Measurements from ENCODE around the gene UQCC3. TPM values are rescaled to one million over a fixed set of nuclear protein-coding genes. Genes with fewer than 3 reads are reported as not detected.

UQCC3 gene
- polyA plus RNA-seq, 1 of the 3 experiments (the other 2 are of a cell fraction) = 24.8 TPM

GRCh38 chr11:62716816-62717215, 45.3 kb downstream of the UQCC3 start (continued):
- TF ChIP-seq CTCF (IDR thresholded peaks at IDR 0.05) (no peak), GABPA (IDR thresholded peaks at IDR 0.05; ENCODE audit: low read depth) (no peak)

- no peaks in the 10 kb centered on the region for H3K9me2 ChIP-seq
- H3K79me2 ChIP-seq (ENCODE audit: insufficient read depth) = peaks cover 94% of the 10 kb centered on the region
- peaks cover 77 to 94% of the 10 kb centered on the region in 2 experiments for H3K36me3 ChIP-seq (replicated peaks in 1 of 2; ENCODE audit: control insufficient read depth in 1 of 2, insufficient read depth in 2 of 2, low read length in 1 of 2)
- no peak overlapping the region for H3K4me2 ChIP-seq
- POLR2A ChIA-PET = no interaction called here
- H3K27me3 ChIP-seq (ENCODE audit: insufficient read depth) = no peaks in the 10 kb centered on the region
- WGBS (ENCODE audit: low lambda C conversion rate) = 100% methylated on average over 2 of the region's 2 CpGs
- H3K4me1 ChIP-seq (ENCODE audit: control insufficient read depth in 1 of 2, insufficient read depth in 2 of 2, low read depth in 1 of 2, low read length in 1 of 2) = peaks cover 5 to 11% of the 10 kb centered on the region in 2 experiments; a peak in 3 of 4 replicates
- peaks cover 13% of the 10 kb centered on the region for H4K20me1 ChIP-seq (ENCODE audit: insufficient read depth)
- H3K9ac ChIP-seq = no peak overlapping the region
- CTCF ChIA-PET = no interaction called here
- no peak for TF ChIP-seq TCF12 (IDR thresholded peaks at IDR 0.05)
- no peak for TF ChIP-seq FOSL2 (IDR thresholded peaks at IDR 0.05; ENCODE audit: borderline replicate concordance, low read depth)
- no peak for TF ChIP-seq ZBTB33 (IDR thresholded peaks at IDR 0.05; ENCODE audit: borderline replicate concordance, low read depth)
- TF ChIP-seq MEF2A (IDR thresholded peaks at IDR 0.05; ENCODE audit: borderline replicate concordance, low read depth) = no peak
- no peak for TF ChIP-seq POLR2AphosphoS5 (IDR thresholded peaks at IDR 0.05; ENCODE audit: low read depth, low read length)
- TF ChIP-seq NRF1 (IDR thresholded peaks at IDR 0.05; ENCODE audit: low read depth, low read length) = no peak
- TF ChIP-seq MAX (IDR thresholded peaks at IDR 0.05; ENCODE audit: low read depth) = no peak
- no peak for TF ChIP-seq SMC3 (IDR thresholded peaks at IDR 0.05; ENCODE audit: low read depth, low read length)
- no peak for TF ChIP-seq CTCF (IDR thresholded peaks at IDR 0.05)
- no peak for TF ChIP-seq RCOR1 (IDR thresholded peaks at IDR 0.05; ENCODE audit: low read length)
- TF ChIP-seq GATA2 (CRISPR knock-in tag; IDR thresholded peaks at IDR 0.05) = no peak
- TF ChIP-seq TAF1 (IDR thresholded peaks at IDR 0.05; ENCODE audit: borderline replicate concordance, low read depth, low read length) = no peak
- no peak for TF ChIP-seq ELF1 (IDR thresholded peaks at IDR 0.05)
- TF ChIP-seq TEAD4 (IDR thresholded peaks at IDR 0.05; ENCODE audit: borderline replicate concordance, insufficient read depth) = no peak
- TF ChIP-seq RXRA (IDR thresholded peaks at IDR 0.05; ENCODE audit: borderline replicate concordance, low read depth) = no peak
- no peak for TF ChIP-seq RAD21 (IDR thresholded peaks at IDR 0.05; ENCODE audit: low read length)
- TF ChIP-seq RFX5 (IDR thresholded peaks at IDR 0.05; ENCODE audit: low read length) = no peak
- TF ChIP-seq MXI1 (IDR thresholded peaks at IDR 0.05; ENCODE audit: low read depth, low read length) = no peak
- no peak for TF ChIP-seq SIN3A (IDR thresholded peaks at IDR 0.05; ENCODE audit: borderline replicate concordance, low read depth, low read length)
- no peaks in the 10 kb centered on the region for H3K9me3 ChIP-seq
- no peak overlapping the region for H3K4me3 ChIP-seq (ENCODE audit: low read depth in 2 of 2, low read length in 1 of 2)
- H3F3A ChIP-seq (replicated peaks; ENCODE audit: insufficient read depth) = peaks cover 33% of the 10 kb centered on the region
- no peak overlapping the region for H3K27ac ChIP-seq (ENCODE audit: low read depth in 2 of 2, low read length in 1 of 2)
- no peak overlapping the region for H2AFZ ChIP-seq (ENCODE audit: low read depth)
- DNase-seq = no peak
Measured at GRCh38 chr11:62719302-62719978, 48.0 kb downstream of the UQCC3 start.

Measured in SK-N-SH (cell line).